Breast epithelium (tissue), 4 donors: Measurements from ENCODE around the gene TMEM213. TPM values are rescaled to one million over a fixed set of nuclear protein-coding genes. Genes with fewer than 3 reads are reported as not detected.
"Not testable (repeated sequence)": the region's sequence is repeated elsewhere in the genome, so short reads cannot be mapped to it uniquely, and the experiment has no call there.

Experiments
- DNase-seq, 2 donors: peaks; one replicate each; pipeline ENCODE4 v3.0.0-alpha.2; 2019; ENCODE audit warnings: low spot score in 2 of 2
- H3K27ac ChIP-seq, 2 donors: fragments of 200-600 bp; sonication (generic) in 1 of 2; one replicate each; pipeline ENCODE4 v1.5.1; 2016 to 2019; ENCODE audit warnings: mild to moderate bottlenecking in 1 of 2
- H3K27me3 ChIP-seq, 2 donors: fragments of 200-600 bp; sonication (generic) in 1 of 2; one replicate each; pipeline versions ENCODE4 v1.5.1 to v1.6.0; 2017 to 2019; ENCODE audit warnings: control low read depth in 1 of 2, mild to moderate bottlenecking in 1 of 2
- H3K36me3 ChIP-seq: fragments of 200-600 bp; one replicate; pipeline ENCODE4 v1.5.1; 2019
- H3K4me1 ChIP-seq, 2 donors: fragments of 200-600 bp; sonication (generic); one replicate each; pipeline ENCODE4 v1.5.1; 2016 to 2019; ENCODE audit warnings: control low read depth in 1 of 2
- H3K4me3 ChIP-seq, 3 donors: fragments of 200-600 bp; sonication (generic); 1 replicate in 2 of 3; 2 replicates in 1 of 3; pipeline ENCODE4 v1.5.1; 2016 to 2019; ENCODE audit warnings: mild to moderate bottlenecking in 3 of 3, moderate library complexity in 2 of 3
- H3K9me3 ChIP-seq, 2 donors: fragments of 200-600 bp; sonication (generic) in 1 of 2; one replicate each; pipeline ENCODE4 v1.5.1; 2016 to 2019; ENCODE audit warnings: control low read depth in 1 of 2
- POLR2A ChIP-seq: fragments of 450-650 bp; IDR thresholded peaks from one replicate; pipeline ENCODE4 v1.6.1; 2016; ENCODE audit warnings: antibody characterized with exemption, mild to moderate bottlenecking, moderate library complexity
- POLR2AphosphoS5 ChIP-seq, 3 donors: sonication (generic); formaldehyde crosslinking; IDR thresholded peaks; one replicate each; pipeline ENCODE4 v1.6.1; 2017; ENCODE audit warnings: antibody characterized with exemption in 3 of 3
- intact Hi-C: fragments of 100-400 bp; cut with DNase I; formaldehyde crosslinking; loops from one replicate; pipeline ENCODE4 v1.15.1; 2023; ENCODE audit warnings: low total_unique reads
- total RNA-seq, 3 donors: library from RNA; depleted of rRNA; stranded (reverse); fragments of >200 nt; gene quantifications; one replicate each; pipeline ENCODE4 v1.1.0, GENCODE V29; 2016
- TF ChIP-seq, protein P1 (sequence below), 3 donors: fragments of 450-650 bp; IDR thresholded peaks; one replicate each; pipeline ENCODE4 v1.5.1; 2016 to 2017; ENCODE audit warnings: antibody characterized with exemption in 3 of 3, mild to moderate bottlenecking in 3 of 3, moderate library complexity in 3 of 3

TMEM213 gene
- total RNA-seq, 3 donors from 2014 or later = 0.88 to 2.3 TPM; not detected in 1

DNA sequence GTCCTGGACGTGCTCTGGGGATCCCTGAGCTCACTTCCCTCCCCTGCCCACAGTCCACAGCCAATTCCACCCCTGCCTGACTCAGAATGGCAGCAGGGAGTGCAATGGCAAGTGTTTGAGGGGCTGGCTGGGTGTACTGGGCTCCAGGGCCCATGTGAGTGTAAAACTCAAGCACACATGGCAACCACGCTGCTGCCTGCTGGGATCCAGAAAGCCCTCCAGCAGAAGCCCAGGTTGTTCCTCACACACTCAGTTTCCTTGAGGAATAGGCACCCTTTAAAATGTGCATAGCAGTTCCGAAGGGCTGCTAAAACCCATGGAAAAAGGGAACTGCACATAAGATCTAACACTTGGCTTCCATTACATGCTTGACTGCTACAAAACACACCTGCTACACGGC, 11.6 kb downstream of the TMEM213 start:
- no peak for DNase-seq
- Histone ChIP-seq H3K27me3 (no peaks in the 10 kb centered on the region), H3K4me1 (no peaks in the 10 kb centered on the region), H3K4me3 (no peak overlapping the region), H3K36me3 (no peaks in the 10 kb centered on the region), H3K27ac (no peak overlapping the region), H3K9me3 (no peaks in the 10 kb centered on the region)
- intact Hi-C loops = no loop called here
- TF ChIP-seq, protein P1, sequence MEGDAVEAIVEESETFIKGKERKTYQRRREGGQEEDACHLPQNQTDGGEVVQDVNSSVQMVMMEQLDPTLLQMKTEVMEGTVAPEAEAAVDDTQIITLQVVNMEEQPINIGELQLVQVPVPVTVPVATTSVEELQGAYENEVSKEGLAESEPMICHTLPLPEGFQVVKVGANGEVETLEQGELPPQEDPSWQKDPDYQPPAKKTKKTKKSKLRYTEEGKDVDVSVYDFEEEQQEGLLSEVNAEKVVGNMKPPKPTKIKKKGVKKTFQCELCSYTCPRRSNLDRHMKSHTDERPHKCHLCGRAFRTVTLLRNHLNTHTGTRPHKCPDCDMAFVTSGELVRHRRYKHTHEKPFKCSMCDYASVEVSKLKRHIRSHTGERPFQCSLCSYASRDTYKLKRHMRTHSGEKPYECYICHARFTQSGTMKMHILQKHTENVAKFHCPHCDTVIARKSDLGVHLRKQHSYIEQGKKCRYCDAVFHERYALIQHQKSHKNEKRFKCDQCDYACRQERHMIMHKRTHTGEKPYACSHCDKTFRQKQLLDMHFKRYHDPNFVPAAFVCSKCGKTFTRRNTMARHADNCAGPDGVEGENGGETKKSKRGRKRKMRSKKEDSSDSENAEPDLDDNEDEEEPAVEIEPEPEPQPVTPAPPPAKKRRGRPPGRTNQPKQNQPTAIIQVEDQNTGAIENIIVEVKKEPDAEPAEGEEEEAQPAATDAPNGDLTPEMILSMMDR (IDR thresholded peaks at IDR 0.05) = no peak
- no peak for TF ChIP-seq POLR2AphosphoS5 (IDR thresholded peaks at IDR 0.05)
- no peak for TF ChIP-seq POLR2A

DNA sequence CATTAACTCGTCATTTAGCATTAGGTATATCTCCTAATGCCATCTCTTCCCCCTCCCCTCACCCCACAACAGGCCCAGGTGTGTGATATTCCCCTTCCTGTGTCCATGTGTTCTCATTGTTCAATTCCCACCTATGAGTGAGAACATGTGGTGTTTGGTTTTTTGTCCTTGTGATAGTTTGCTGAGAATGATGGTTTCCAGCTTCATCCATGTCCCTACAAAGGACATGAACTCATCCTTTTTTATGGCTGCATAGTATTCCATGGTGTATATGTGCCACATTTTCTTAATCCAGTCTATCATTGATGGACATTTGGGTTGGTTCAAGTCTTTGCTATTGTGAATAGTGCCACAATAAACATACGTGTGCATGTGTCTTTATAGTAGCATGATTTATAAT, 13.5 kb downstream of the TMEM213 start:
- H3K27me3 ChIP-seq, intact Hi-C loops, H3K4me1 ChIP-seq, H3K36me3 ChIP-seq, H3K9me3 ChIP-seq, H3K27ac ChIP-seq, DNase-seq, H3K4me3 ChIP-seq: not testable (repeated sequence)

DNA sequence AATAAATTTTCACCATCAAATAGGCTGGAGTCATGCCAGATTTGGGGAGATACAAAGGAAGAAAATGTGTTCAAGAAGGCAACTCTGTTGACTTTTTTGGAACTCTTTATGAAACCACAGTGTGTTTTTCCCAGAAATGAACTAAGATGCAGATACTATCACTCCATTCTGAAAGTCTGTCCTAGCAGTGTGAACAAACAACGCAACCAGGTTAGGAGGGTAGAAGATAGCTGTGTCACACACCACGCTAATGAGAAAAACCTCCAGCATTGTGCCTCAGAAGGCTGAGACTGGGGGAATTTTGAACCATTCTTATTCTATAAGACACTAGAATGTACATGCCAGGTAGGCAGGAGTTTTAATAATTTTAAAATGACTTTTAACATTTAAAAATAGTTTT, 16.2 kb downstream of the TMEM213 start:
- Histone ChIP-seq H3K4me3 (no peak overlapping the region), H3K36me3 (no peaks in the 10 kb centered on the region), H3K27me3 (no peaks in the 10 kb centered on the region), H3K9me3 (no peaks in the 10 kb centered on the region), H3K4me1 (no peaks in the 10 kb centered on the region), H3K27ac (no peak overlapping the region)
- no peak for DNase-seq
- intact Hi-C loops = no loop called here
- TF ChIP-seq, protein P1 (IDR thresholded peaks at IDR 0.05) = no peak
- no peak for TF ChIP-seq POLR2A
- no peak for TF ChIP-seq POLR2AphosphoS5 (IDR thresholded peaks at IDR 0.05)

DNA sequence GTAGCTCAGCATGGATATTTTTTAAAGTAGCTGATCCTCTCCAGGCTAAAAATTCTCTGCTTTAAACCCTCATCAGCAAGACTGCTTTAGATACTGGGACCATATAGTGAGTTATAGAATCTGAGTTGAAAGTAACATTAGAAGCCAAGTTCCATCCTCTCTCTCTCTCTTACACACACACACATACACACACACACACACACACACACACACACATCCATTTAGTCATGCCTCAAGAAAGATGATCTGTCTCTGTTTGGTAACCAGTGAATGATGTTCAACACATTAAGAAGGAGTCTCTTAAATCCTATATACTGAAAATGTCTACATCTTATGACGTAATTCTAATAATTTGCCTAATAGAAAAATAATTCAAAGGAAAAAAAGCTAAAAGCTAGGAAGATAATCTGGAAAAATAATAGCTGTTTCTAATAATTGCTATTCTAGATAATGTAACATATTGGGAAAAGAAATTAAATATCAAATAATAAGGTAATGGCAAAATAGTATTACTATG, 17.1 kb downstream of the TMEM213 start:
- Histone ChIP-seq H3K4me3 (no peak overlapping the region), H3K4me1 (no peaks in the 10 kb centered on the region), H3K27ac (no peak overlapping the region), H3K27me3 (no peaks in the 10 kb centered on the region), H3K36me3 (no peaks in the 10 kb centered on the region), H3K9me3 (no peaks in the 10 kb centered on the region)
- no peak for DNase-seq
- TF ChIP-seq, protein P1 (IDR thresholded peaks at IDR 0.05) = no peak
- TF ChIP-seq POLR2AphosphoS5 (IDR thresholded peaks at IDR 0.05) = no peak
- TF ChIP-seq POLR2A = no peak
- intact Hi-C loops = no loop called here

DNA sequence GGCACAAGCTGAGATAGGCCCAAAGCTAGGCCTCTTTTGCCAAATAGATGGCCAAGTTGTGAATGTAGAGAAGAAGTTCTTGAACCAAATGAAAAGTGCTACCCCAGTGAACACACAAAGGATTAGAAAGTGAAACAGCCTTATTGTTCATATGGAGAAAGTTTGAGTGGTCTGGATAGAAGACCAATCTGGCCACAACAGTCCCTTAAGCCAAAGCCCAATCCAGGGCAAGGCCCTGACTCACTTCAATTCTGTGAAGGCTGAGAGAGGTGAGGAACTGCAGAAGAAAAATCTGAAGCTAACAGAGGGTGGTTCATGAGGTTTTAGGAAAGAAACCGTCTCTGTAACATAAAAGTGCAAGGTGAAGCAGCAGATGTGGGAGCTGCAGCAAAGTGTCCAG, 18.9 kb downstream of the TMEM213 start:
- no peak overlapping the region for H3K27ac ChIP-seq
- H3K4me3 ChIP-seq = no peak overlapping the region
- TF ChIP-seq POLR2AphosphoS5 (IDR thresholded peaks at IDR 0.05) = no peak
- TF ChIP-seq, protein P1 (IDR thresholded peaks at IDR 0.05) = no peak
- TF ChIP-seq POLR2A = no peak
- no peaks in the 10 kb centered on the region for H3K27me3 ChIP-seq
- DNase-seq = no peak
- H3K36me3 ChIP-seq = no peaks in the 10 kb centered on the region
- intact Hi-C loops = no loop called here
- H3K4me1 ChIP-seq = no peaks in the 10 kb centered on the region
- no peaks in the 10 kb centered on the region for H3K9me3 ChIP-seq

DNA sequence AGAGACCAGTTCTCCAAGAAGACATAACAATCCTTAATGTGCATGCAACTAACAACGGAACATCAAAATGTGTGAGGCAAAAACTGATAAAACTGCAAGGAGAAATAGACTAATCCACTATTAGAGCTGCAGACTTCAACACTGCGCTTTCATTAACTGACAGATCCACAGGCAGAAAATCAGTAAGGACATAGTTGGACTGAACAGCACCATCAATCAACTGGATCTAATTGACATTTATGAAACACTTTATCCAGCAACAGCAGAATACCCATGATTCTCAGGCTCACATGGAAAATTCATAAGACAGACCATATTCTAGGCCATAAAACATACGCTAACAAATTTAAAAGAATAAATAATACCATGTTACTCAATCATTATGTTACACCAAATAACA, 21.8 kb downstream of the TMEM213 start:
- H3K27ac ChIP-seq = no peak overlapping the region
- intact Hi-C loops = no loop called here
- H3K4me3 ChIP-seq = no peak overlapping the region
- DNase-seq = no peak
- H3K36me3 ChIP-seq = no peaks in the 10 kb centered on the region
- H3K4me1 ChIP-seq = no peaks in the 10 kb centered on the region
- H3K27me3 ChIP-seq = no peaks in the 10 kb centered on the region
- TF ChIP-seq, protein P1 (IDR thresholded peaks at IDR 0.05) = no peak
- TF ChIP-seq POLR2A (no peak), POLR2AphosphoS5 (IDR thresholded peaks at IDR 0.05) (no peak)
- no peaks in the 10 kb centered on the region for H3K9me3 ChIP-seq
